Measurements from ENCODE around the gene C9orf152. TPM values are rescaled to one million over a fixed set of nuclear protein-coding genes. Genes with fewer than 3 reads are reported as not detected.

The C9orf152 gene
- polyA plus RNA-seq, 1 experiment: not detected

DNA sequence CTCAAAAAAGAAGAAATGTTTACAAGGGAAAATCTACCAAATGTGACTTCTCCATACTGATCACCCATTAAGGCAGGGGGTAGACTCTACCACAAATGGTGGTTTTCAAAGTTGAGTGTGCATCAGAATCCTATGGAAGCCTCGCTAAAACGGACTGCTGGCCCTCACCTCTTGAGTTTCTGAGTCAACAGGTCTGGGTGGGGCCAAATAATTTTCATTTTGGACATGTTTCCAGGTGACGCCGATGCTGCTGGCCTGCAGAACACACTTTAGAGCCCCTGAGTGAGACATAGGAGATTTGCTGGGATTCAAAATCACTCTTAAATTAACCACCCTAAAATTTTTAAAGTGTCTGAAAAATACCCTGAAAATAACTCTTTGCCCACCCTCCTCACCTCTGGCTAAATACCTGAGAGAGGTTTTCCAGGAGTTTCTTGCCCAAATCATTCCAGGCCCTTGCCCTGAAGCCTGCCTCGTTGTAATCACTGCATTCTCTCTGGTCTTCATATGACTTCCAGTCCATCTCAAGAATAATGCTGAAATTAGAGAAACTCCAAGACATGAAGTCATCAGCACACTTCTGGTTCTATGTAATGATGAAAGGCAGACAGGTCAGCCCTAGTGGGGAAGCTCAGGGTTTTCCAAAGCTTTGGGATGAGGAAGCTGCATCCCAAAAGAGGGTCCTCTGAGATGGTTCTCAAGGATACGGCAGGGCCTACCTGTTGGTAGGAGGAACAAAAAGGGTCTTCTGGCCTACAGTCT, 18.2 kb downstream of the C9orf152 start:
- no peaks in the 10 kb centered on the region for H3K27me3 ChIP-seq (ENCODE audit: control insufficient read depth, insufficient read depth, low read length)
- DNase-seq (ENCODE audit: low read depth, low spot score): no peak
- no peak overlapping the region for H3K4me3 ChIP-seq (ENCODE audit: low read depth, low read length)
- ChIA-PET POLR2A (interaction anchor here (0.6 kb wide), 1 partner anchor 67 kb away, joined by 4 read pairs; the partner anchor contains the start of gene TXN), CTCF (interaction anchor here (0.7 to 9.2 kb wide), 3 partner anchors 13 to 622 kb away, joined by 4 to 116 read pairs (median 9); no protein-coding TSS in a partner anchor)
- TF ChIP-seq, protein P1, sequence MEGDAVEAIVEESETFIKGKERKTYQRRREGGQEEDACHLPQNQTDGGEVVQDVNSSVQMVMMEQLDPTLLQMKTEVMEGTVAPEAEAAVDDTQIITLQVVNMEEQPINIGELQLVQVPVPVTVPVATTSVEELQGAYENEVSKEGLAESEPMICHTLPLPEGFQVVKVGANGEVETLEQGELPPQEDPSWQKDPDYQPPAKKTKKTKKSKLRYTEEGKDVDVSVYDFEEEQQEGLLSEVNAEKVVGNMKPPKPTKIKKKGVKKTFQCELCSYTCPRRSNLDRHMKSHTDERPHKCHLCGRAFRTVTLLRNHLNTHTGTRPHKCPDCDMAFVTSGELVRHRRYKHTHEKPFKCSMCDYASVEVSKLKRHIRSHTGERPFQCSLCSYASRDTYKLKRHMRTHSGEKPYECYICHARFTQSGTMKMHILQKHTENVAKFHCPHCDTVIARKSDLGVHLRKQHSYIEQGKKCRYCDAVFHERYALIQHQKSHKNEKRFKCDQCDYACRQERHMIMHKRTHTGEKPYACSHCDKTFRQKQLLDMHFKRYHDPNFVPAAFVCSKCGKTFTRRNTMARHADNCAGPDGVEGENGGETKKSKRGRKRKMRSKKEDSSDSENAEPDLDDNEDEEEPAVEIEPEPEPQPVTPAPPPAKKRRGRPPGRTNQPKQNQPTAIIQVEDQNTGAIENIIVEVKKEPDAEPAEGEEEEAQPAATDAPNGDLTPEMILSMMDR (IDR thresholded peaks at IDR 0.05; ENCODE audit: low read depth, low read length): no peak
- no peaks in the 10 kb centered on the region for H3K9me3 ChIP-seq (ENCODE audit: control insufficient read depth, insufficient read depth, low read length)
- no peak overlapping the region for H3K27ac ChIP-seq (ENCODE audit: low read depth, low read length)

DNA sequence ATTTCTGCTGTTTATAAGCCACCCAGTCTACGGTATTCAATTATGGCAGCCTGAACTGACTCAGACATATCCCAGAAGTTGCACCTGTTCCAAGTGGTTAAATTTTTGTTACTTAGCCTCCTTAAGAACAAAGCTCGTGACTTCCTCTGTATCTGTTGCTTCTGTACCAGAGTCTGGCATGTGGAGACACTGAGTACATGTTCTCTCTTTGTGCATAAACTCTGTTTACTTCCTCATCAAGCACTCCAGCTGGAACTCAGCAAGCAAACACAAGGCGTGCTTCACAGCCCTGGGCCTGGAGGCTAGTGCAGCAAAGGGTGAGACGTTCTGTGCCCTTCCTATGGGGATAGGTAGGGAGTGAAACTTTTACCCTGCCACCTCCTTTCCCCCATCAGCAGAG, 19.0 kb downstream of the C9orf152 start:
- H3K4me3 ChIP-seq (ENCODE audit: low read depth, low read length): no peak overlapping the region
- no peaks in the 10 kb centered on the region for H3K27me3 ChIP-seq (ENCODE audit: control insufficient read depth, insufficient read depth, low read length)
- TF ChIP-seq, protein P1 (IDR thresholded peaks at IDR 0.05; ENCODE audit: low read depth, low read length): no peak
- H3K27ac ChIP-seq (ENCODE audit: low read depth, low read length): no peak overlapping the region
- CTCF ChIA-PET: interaction anchor here (0.7 to 9.2 kb wide), 3 partner anchors 13 to 623 kb away, joined by 4 to 116 read pairs (median 9); no protein-coding TSS in a partner anchor
- H3K9me3 ChIP-seq (ENCODE audit: control insufficient read depth, insufficient read depth, low read length): no peaks in the 10 kb centered on the region
- DNase-seq (ENCODE audit: low read depth, low spot score): no peak
- POLR2A ChIA-PET: interaction anchor here (0.6 kb wide), 1 partner anchor 67 kb away, joined by 4 read pairs; the partner anchor contains the start of gene TXN

DNA sequence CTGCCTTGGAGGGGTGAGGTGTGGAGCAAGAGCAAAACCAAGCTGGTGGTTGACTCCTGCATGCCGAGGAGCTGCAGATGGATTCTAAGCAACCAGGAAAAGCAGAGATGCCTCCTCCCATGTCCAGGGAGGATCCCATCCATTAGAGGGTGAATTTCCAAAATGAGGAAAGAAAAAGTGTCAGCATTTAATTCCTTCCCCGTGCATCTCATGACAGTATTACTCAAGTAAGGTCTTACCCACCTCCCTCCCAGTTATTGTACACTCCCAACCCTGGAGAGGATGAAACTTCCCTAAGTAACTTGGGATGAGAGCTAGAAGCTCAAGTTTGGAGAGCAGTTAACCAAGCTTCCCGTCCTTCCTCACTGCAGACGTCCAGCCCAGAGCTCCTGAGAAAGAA, 19.9 kb downstream of the C9orf152 start:
- TF ChIP-seq, protein P1 (IDR thresholded peaks at IDR 0.05; ENCODE audit: low read depth, low read length): no peak
- DNase-seq (ENCODE audit: low read depth, low spot score): no peak
- Histone ChIP-seq H3K27me3 (ENCODE audit: control insufficient read depth, insufficient read depth, low read length) (no peaks in the 10 kb centered on the region), H3K4me3 (ENCODE audit: low read depth, low read length) (no peak overlapping the region), H3K27ac (ENCODE audit: low read depth, low read length) (no peak overlapping the region), H3K9me3 (ENCODE audit: control insufficient read depth, insufficient read depth, low read length) (no peaks in the 10 kb centered on the region)
- ChIA-PET POLR2A (no interaction called here), CTCF (interaction anchor here (1.2 to 9.2 kb wide), 2 partner anchors 29 to 435 kb away, joined by 4 to 116 read pairs; no protein-coding TSS in a partner anchor)

DNA sequence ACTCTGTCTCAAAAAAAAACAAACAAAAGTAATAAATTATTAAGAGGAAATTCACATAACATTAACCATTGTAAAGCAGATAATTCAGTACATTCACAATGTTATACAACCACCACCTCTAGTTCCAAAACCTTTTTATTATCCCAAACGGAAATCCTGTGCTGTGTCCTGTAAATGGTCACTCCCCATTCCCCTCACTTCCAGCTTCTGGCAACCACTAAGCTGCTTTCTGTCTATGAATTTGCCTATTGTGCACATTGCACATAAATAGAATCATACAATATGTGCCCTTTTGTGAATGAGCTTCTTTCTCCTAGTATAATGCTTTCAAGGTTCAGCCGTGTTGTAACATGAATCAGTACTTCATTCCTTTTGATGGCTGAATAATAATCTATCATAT, 20.8 kb downstream of the C9orf152 start:
- ChIA-PET CTCF (interaction anchor here (1.1 to 9.2 kb wide), 2 partner anchors 30 to 284 kb away, joined by 3 to 116 read pairs; no protein-coding TSS in a partner anchor), POLR2A (interaction anchor here (0.7 kb wide), 1 partner anchor 175 kb away, joined by 3 read pairs; no protein-coding TSS in a partner anchor)
- H3K27ac ChIP-seq (ENCODE audit: low read depth, low read length): no peak overlapping the region
- TF ChIP-seq, protein P1 (IDR thresholded peaks at IDR 0.05; ENCODE audit: low read depth, low read length): no peak
- no peak overlapping the region for H3K4me3 ChIP-seq (ENCODE audit: low read depth, low read length)
- H3K27me3 ChIP-seq (ENCODE audit: control insufficient read depth, insufficient read depth, low read length): no peaks in the 10 kb centered on the region
- no peaks in the 10 kb centered on the region for H3K9me3 ChIP-seq (ENCODE audit: control insufficient read depth, insufficient read depth, low read length)
- no peak for DNase-seq (ENCODE audit: low read depth, low spot score)

DNA sequence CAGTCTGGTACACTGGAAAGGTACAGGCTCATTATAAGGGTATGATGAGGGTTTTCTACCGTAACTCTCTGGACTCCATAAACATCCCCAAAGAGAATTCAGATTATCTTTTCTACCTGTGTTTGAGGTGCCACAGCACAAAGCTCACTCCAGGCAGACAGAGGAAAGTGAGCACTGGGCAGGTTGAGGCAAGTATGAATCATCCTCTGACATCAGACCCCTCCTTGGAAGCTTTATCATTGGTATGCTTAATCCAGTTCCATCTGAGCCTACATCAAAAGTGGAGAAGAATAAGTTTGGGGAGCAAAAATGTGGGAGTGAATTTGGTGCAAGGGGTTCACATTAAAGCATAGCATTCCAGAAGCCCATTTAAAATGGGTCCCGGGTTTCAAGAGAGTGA, 21.7 kb downstream of the C9orf152 start:
- DNase-seq (ENCODE audit: low read depth, low spot score): no peak
- CTCF ChIA-PET: interaction anchor here (9.2 kb wide), 1 partner anchor 31 kb away, joined by 116 read pairs; no protein-coding TSS in a partner anchor
- Histone ChIP-seq H3K27me3 (ENCODE audit: control insufficient read depth, insufficient read depth, low read length) (no peaks in the 10 kb centered on the region), H3K9me3 (ENCODE audit: control insufficient read depth, insufficient read depth, low read length) (no peaks in the 10 kb centered on the region), H3K27ac (ENCODE audit: low read depth, low read length) (no peak overlapping the region), H3K4me3 (ENCODE audit: low read depth, low read length) (no peak overlapping the region)
- POLR2A ChIA-PET: interaction anchor here (0.6 kb wide), 1 partner anchor 8 kb away, joined by 3 read pairs; no protein-coding TSS in a partner anchor
- TF ChIP-seq, protein P1 (IDR thresholded peaks at IDR 0.05; ENCODE audit: low read depth, low read length): no peak
